ENCODE results near the gene THADA. TPM values are rescaled to one million over a fixed set of nuclear protein-coding genes. Genes with fewer than 3 reads are reported as not detected.
A peak's percentile ranks its signal among the peaks of the same experiment; 100 is the strongest.

Gene THADA
- total and polyA plus RNA-seq, 7 donors: 4.4 to 35.2 (median 20.2) TPM

DNA sequence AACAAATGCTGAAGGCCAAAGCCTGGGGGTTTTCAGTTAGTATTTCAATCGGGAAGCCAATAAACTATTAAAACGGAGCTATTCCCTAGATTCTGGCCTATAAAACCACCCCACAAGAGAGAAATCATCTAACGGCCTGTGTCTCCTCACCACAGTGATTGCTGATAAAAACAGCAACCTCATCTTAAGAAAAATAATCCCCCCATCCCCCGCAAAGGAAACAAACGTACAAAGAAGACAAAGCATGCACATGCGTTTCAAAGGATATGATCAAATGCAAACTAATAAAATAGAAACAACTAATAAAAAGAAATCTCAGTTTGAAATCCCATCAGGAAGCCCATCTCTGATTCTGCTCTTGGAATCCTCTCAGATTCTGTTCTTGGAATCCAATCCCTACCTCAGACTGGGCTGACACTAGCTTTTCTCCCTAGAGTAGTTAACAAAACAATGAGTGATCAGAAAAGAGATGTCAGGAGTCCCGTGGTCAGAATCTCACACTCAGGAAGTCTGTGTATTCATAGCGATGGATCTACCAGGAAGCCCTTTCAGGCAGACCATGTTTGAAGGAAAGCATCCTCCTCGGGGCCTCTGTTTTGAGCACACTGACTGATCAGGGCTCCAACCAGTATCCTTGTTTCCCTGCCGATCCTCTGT, 150.7 kb downstream of the THADA start:
- H3K27ac ChIP-seq: peak overlapping the region in 3 of 4 donors; percentile 57 to 64 (median 64)
- no peaks in the 10 kb centered on the region for H3K27me3 ChIP-seq
- no peak overlapping the region for H3K4me3 ChIP-seq
- no peak for TF ChIP-seq EP300 (IDR thresholded peaks at IDR 0.05)
- no peak for TF ChIP-seq POLR2AphosphoS5 (IDR thresholded peaks at IDR 0.05)
- no peak for TF ChIP-seq CTCF (IDR thresholded peaks at IDR 0.05)
- no peak for TF ChIP-seq POLR2A (IDR thresholded peaks at IDR 0.05)
- H3K9me3 ChIP-seq: no peaks in the 10 kb centered on the region
- 77 to 90% methylated on average over 10 of the region's 10 CpGs for WGBS, 2 donors
- peaks cover 0 to 36% (median 25%) of the 10 kb centered on the region in 4 donors for H3K4me1 ChIP-seq
- intact Hi-C loops (cut with DNase I): no loop called here
- DNase-seq: no peak
- no peaks in the 10 kb centered on the region for H3K36me3 ChIP-seq

- H3K4me1 ChIP-seq: peaks cover 0 to 37% (median 26%) of the 10 kb centered on the region in 4 donors
- WGBS, 2 donors: 82 to 87% methylated on average over 4 of the region's 4 CpGs
- no peaks in the 10 kb centered on the region for H3K9me3 ChIP-seq
- H3K4me3 ChIP-seq: no peak overlapping the region
- H3K27ac ChIP-seq: no peak overlapping the region
- TF ChIP-seq CTCF (IDR thresholded peaks at IDR 0.05): no peak
- no peak for TF ChIP-seq POLR2AphosphoS5 (IDR thresholded peaks at IDR 0.05)
- no peak for TF ChIP-seq EP300 (IDR thresholded peaks at IDR 0.05)
- no peak for TF ChIP-seq POLR2A (IDR thresholded peaks at IDR 0.05)
- no peaks in the 10 kb centered on the region for H3K27me3 ChIP-seq
- intact Hi-C loops (cut with DNase I): no loop called here
- no peak for DNase-seq
- no peaks in the 10 kb centered on the region for H3K36me3 ChIP-seq
Observed at GRCh38 chr2:43443282-43443681, 152.6 kb downstream of the THADA start.

GRCh38 chr2:43441195-43441594, 154.6 kb downstream of the THADA start:
- DNase-seq: no peak
- 27 to 71% methylated on average over 1 of the region's 1 CpG for WGBS, 2 donors
- Histone ChIP-seq H3K27ac (peak overlapping the region in 3 of 4 donors; percentile 32 to 66 (median 54)), H3K4me3 (no peak overlapping the region), H3K4me1 (peaks cover 0 to 37% (median 26%) of the 10 kb centered on the region in 4 donors), H3K27me3 (no peaks in the 10 kb centered on the region), H3K36me3 (no peaks in the 10 kb centered on the region), H3K9me3 (no peaks in the 10 kb centered on the region)
- intact Hi-C loops (cut with DNase I): no loop called here
- TF ChIP-seq POLR2AphosphoS5 (IDR thresholded peaks at IDR 0.05) (peak in 1 of 4 donors; percentile 33), POLR2A (IDR thresholded peaks at IDR 0.05) (no peak)

GRCh38 chr2:43438858-43439655, 156.8 kb downstream of the THADA start:
- H3K4me1 ChIP-seq: peaks cover 0 to 24% (median 16%) of the 10 kb centered on the region in 4 donors
- no peaks in the 10 kb centered on the region for H3K27me3 ChIP-seq
- H3K27ac ChIP-seq: peak overlapping the region in 3 of 4 donors; percentile 15 to 43 (median 20)
- no peak for TF ChIP-seq POLR2AphosphoS5 (IDR thresholded peaks at IDR 0.05)
- no peak for TF ChIP-seq POLR2A (IDR thresholded peaks at IDR 0.05)
- no peak for TF ChIP-seq CTCF (IDR thresholded peaks at IDR 0.05)
- no peak overlapping the region for H3K4me3 ChIP-seq
- intact Hi-C loops (cut with DNase I): no loop called here
- WGBS, 2 donors: 74 to 80% methylated on average over 7 of the region's 7 CpGs
- H3K36me3 ChIP-seq: no peaks in the 10 kb centered on the region
- DNase-seq: no peak
- H3K9me3 ChIP-seq: no peaks in the 10 kb centered on the region

- 71 to 90% methylated on average over 3 of the region's 3 CpGs for WGBS, 2 donors
- H3K4me3 ChIP-seq: no peak overlapping the region
- H3K27ac ChIP-seq: peak overlapping the region in 1 of 4 donors; percentile 15
- no peaks in the 10 kb centered on the region for H3K36me3 ChIP-seq
- intact Hi-C loops (cut with DNase I): no loop called here
- no peak for TF ChIP-seq EP300 (IDR thresholded peaks at IDR 0.05)
- no peak for TF ChIP-seq POLR2A (IDR thresholded peaks at IDR 0.05)
- TF ChIP-seq POLR2AphosphoS5 (IDR thresholded peaks at IDR 0.05): no peak
- no peak for TF ChIP-seq CTCF (IDR thresholded peaks at IDR 0.05)
- H3K9me3 ChIP-seq: no peaks in the 10 kb centered on the region
- peaks cover 0 to 24% (median 16%) of the 10 kb centered on the region in 4 donors for H3K4me1 ChIP-seq
- H3K27me3 ChIP-seq: no peaks in the 10 kb centered on the region
- no peak for DNase-seq
Observed at GRCh38 chr2:43438342-43438741, 157.5 kb downstream of the THADA start.
